Inferior parietal cortex (tissue), 1 donor: ENCODE measurements around the gene SCAMP1.

Source experiments
- DNase-seq: peaks from one replicate; pipeline ENCODE4 v3.0.0-alpha.2; 2016; ENCODE audit errors: extremely low spot score

The SCAMP1 gene

DNA sequence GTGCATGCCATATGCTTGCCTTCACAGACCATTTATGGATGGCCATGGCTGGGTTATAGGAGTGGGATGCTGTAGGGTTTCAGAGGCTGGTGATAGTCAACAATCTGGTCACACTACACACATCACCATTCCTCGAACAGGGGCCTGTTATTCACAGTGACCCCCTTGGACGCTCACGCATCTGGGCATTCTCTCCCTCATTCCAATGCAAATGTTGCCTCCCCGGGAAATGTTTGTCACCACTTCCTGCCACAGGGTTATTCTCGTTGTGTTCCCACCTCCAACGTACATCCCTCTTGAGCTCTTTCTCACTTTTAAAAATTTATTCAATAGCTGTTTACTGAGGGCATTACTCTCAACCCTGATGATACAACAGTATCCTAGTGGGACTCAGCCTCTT is 135.4 kb downstream of the SCAMP1 start:
- no peak for DNase-seq

DNA sequence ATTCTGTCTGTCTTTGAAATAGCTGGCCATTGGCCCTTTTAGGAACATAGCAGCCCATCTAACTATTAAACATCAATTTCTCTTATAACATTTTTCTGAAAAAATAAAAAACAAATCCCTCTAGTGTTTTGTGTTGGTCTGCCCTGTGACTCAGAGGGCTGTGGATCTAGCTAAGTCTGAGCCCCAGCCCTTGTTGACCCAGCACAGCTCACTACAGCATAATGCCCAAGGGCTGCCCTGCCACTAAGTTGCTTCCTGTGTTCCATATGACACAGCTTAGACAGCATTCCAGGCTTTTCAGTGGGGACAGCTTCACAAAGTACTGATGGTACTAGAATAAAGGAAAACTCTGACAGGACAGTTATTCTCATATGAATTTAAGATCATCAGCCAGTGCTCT is 136.0 kb downstream of the SCAMP1 start:
- no peak for DNase-seq

DNA sequence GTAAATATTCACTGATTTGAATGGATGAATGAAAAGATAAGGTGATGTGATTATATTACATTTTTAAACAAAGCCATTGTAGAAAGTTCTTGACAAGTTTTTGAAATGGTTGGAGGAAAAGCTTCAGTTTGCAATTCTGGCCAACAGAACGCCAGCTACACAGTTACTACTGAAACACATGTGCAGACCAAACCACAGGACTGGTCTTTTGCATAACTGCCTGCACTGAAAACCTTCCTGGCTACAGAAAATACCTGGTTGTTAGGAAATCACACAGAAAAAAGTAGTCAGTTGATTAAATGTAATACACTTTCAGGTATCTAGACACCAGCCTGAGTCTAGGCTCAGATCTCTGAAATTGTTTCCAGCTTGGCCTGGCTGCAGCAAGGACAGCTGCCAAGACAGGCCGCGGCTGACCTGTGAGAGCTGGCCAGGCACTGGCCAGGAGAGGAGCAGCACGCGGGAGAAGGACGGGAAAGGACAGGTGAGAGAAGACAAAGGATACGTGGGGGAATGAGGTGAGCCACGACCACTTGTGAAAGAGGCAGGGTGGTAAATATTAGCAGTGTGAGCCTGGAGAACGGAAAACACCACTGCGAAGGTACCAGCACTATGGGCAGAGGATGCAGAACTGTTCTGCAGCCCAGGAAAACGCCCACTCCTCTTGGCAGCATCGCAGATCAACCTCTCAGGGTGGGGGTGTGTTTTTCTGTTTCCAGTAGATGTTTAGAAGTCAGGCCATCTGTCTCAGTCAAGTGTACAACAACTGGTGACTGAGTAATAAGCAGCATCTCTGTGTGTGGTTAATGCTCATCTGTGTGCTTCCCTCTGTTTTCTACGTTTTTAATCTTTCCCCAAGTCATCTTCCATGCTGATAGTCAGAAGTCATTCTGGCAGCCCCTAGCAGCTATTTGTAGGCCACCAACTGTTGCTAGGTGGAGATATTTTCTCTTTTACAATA is 137.4 kb downstream of the SCAMP1 start:
- DNase-seq: no peak

DNA sequence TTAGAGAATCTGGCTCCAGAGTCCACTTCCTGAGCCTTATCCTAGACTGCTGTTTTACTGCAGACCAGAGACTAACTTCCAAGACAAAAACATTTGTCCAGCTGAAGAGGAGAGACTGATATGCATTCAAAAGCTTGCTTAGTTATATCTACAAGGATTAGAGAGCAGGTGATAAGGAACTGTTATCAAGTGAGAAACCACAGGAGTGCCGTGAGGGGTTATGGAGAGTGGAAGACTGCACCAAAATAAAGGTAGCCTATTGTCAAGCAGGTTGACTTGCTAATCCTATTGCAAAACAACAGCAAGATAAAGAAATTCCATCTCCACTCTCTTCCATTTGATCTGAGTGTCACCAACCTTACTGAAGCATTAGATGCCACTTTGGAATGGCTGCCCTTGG is 139.1 kb downstream of the SCAMP1 start:
- no peak for DNase-seq

DNA sequence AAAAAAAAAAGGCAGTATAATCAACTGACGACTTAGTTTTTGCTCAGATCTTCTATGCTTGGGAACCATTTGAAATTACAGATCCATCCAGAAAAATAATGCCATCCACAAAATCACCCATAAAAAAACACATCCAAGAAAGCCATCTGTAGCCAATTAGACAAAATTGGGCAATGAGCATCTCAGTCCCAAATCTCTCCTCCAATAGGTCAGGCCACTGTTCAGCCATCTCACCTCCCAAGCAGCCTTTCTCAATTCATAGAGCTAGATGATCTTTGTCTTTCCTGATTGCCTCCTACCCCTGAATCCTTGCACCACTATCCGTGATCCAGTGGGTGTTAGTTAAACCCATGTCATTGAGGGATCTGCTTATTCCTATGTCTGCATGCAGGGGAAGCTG is 139.6 kb downstream of the SCAMP1 start:
- DNase-seq: no peak

DNA sequence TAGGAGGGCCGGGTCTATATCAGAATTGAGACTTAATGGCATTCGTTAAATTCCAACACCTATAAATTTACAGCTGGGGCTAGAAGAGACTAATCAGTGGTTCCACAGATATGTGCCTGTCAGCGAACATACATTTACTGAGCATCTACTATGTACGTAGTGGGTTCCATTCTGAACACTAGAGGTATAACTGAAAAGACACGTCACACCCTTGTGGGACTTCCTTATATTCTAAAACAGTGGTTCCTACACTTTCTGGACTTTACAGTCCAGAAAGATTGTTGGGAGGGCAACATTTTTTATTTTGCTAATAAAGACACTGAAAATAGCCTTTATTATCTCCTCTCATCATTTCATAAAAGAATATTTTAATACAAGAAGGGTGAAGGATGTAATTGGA is 140.5 kb downstream of the SCAMP1 start:
- DNase-seq: no peak

DNA sequence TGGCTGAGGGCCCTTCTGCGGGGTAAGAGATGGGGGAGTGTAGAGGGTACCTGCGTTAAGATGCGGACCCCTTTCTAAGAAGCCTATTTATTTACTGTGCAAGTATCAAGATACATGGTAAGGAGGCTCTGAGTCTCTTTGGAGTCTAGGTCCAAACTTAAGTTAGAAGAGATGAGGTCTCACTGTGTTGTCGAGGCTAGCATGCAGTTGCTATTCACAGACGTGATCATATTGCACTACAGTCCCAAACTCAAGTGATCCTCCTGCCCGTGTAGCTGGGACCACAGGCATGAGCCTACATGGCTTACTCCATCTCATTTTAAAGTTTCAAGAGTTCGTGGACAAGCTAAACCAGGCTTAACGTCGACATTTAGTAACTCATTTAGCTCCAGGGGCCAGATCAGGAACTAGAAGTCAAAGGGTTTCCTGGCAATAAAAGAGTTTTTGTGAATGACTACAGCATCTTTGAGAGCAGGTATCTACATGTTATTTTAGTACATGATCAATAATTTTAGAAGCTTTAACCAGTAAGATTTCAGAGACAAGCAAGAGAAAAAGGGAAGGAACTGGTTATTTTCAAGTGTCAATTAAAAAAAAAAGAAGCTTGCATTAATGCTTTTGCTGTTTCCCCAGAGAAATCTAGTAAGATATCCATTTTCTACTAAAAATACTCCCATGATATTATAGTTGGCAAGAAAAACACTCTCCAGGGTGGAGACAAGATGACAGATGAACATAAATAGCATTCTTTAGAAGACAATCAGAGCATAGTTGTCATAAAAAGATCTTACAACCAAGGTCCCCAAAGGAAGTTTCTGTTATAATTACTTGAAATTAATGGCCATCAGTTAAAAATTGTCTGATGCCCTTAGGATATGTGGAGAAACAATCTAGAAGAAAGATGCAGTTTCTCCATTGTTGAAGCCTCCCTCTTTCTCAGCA is 141.3 kb downstream of the SCAMP1 start:
- no peak for DNase-seq

DNA sequence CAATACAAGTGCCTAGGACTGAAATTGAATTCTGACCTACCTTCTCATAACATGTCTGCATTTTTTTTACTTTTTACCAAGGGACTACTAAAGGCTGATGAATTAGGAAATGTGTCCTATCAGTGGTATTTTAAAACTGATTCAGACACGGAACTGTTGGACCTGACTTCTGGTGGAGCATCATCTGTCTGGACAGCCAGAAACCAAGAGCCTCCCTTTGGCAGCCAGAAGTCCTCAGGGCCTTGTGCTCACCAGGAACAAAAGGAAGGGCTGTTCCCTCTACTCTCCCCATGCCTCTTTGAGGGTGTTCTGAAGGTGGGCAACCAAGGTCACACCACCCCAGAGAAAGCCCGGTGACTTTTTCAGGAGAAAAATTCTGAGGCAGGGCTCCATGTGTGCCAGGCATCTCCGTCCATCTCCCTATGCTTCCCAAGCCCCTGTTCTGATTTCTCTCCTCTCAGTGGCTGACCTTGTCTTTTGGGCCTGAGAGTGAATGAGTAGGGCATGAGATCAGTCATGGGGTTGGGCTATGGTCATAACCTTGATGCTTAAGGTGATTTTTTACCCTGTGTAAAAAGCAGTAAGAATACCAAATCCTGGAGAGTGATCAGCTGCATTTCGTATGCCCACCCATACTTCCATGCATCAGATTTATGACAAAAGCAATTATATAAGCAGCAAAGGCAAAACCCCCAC is 143.7 kb downstream of the SCAMP1 start:
- DNase-seq: no peak

DNA sequence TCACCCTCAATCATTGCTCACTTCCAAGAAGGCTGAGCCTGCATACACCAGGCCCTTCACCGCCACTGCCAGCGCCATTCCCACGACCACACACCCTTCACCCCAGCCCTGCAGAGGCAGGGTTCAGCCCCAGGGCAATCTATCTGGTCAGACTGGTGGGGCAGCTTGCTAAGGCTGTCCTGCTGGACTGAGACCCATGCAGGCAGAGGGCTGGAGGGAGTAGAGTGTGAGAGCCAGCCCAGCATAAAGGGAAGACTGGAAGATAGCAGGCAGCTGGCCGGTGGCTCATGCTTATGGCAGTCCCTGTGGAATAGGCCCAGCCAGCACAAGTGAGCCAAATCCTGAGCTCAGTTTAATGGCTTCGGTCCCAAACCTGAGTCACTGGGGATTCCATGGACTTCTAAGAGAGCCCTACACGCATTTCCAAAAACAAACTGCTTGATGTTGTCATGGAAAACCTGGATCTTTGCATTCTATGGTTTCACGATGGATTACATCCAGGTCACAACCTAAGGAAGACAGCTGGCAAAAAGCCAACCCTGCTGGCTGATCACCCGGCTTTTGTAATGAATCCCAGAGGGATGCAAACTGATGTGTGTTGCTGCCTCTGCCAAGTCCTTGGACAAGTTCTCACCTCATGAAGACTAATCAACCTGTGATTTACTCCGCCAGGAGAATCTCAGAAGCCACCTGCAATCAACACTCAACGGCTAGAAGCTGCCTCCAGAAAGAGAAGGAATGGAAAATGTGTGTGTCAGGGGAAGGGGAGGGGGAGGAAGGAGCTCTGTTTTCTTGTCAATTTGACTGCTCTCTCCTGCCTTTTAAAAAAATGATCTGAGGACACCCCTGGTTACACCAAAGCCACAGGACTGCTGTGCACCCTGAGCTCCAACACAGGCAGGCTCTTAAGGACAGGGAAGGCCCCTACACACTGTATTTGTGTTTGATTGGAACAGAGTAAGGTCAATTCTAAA is 144.6 kb downstream of the SCAMP1 start:
- DNase-seq: peak; percentile 89

DNA sequence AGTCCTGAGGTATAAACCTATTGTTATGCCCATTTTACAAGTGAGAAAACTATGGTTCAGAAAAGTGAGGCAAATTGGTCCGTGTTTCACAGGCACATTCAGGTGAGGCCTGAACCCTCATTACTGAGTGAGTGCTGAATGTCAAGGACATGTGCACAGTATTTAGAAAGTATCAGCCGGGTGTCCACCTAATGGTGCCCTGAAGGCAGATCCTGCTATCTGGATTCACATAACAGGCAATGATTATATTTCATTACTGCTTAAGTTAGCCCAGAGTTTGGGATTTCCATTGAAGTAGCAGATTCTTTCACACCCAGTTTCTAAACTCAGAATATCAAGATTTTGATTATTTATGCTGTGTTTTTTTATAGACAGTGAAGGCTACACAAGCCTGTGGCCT is 145.4 kb downstream of the SCAMP1 start:
- DNase-seq: no peak

DNA sequence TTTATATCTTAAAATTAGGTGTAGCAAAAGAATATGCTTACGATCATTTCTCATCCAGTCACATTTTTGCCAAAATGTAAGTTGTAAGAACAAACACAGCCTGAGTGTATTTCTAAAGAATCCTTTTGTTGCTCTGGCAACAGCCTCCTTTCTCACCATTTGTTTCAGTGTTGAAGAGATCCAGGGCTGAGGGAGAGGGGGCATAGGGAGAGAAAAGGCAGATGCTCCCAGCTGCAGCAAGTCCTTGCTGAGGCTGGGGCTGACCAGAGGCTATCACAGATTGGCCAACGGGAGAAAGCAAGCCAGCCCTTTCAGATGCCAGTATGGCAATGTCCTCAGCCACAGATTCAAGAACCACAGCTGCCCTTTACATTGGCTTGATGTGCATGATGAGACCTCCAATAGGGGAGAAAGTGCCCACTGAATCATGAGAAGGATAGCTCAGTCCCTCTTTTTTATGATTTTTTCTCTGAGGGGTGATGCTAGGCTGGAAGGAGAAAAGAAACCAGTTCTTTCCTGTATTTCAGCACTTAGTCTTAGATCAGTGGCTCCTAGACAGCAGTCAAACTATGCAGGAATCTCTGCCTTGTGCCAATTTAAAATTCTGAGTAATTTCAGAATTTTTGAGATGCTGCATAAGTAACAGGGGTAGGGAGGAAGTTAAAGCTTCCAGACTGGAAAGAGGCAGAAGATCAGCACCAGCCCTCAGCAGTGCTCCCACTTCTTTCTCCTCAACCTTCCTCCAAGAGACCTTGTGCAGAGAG is 146.0 kb downstream of the SCAMP1 start:
- no peak for DNase-seq

DNA sequence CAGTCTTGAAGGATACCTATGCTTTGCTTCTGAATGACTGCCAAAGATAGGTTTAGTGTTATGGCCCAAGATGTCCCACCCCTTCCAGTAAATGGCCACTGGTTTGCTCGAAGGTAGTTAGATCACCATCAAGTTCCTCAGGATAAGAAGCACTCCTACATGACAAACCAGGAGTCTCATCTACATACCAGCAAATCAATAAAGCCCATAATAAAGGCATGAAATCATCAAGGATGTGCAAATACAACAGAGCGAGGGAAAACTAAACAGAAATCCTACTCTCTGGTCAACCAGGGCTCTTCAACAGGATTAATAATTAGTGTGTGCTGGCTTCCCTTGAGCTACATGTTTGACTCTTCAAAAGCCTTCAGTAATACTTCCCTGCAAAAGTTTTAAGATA is 147.1 kb downstream of the SCAMP1 start:
- DNase-seq: no peak

DNA sequence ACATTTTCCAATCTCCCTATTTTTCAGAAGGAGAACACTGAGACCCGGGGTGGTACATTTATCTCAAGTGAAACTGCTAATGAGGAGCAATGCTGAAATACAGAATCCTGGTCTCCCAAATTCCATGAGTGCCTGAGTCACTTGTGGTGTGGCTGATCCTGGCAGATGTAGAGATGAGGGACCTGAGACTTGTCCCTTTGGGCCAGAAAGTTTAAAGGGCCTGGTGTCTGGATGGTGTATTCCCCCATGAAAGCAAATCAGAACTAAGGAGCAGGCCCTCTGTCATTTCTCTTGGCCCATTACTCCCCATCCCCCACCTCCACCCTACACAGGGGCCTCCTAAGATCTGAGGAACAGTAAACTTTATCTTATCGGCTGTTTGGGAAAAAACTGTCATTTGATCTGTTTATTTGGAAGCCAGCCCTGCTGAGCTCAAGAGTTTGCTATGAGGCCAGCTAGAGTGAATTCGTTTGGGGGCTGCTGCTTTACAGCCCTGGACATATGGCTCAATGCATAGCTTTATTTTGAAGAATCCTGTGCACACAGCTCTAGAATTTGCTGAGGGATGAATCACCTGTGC is 147.9 kb downstream of the SCAMP1 start:
- DNase-seq: no peak

DNA sequence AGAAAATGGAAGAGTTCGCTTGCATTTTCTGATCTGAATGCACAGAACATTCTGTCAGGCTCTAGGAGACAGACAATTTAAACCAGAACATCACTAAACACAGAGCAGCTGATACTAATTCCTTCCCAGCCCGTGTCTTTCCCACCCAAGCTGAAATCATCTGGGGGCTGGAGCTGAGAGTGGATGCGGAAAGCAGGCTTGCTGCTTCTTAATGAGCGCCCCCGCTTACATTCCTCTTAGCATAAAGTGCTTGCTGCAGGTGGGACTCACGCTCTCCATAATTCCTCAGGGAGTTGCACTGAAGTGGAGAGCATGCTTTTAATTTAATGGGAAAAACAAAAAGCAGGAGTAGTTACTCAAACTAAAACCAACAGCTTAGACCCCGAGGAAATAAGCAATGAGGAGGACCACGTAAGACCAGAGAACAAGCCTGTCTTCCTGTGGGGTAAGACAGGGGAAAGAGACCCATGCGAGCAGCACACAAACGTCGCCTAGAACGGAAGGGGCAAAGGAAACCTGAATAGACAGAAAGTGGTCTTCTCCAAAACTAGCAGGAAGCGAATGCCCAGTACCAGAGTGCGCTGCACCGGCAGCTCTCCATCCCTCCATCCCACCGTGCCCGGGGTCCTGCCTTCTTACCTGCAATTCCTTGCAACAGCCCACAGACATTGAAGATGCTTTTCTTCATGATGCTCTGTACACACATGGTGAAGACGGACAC is 148.9 kb downstream of the SCAMP1 start:
- DNase-seq: no peak

DNA sequence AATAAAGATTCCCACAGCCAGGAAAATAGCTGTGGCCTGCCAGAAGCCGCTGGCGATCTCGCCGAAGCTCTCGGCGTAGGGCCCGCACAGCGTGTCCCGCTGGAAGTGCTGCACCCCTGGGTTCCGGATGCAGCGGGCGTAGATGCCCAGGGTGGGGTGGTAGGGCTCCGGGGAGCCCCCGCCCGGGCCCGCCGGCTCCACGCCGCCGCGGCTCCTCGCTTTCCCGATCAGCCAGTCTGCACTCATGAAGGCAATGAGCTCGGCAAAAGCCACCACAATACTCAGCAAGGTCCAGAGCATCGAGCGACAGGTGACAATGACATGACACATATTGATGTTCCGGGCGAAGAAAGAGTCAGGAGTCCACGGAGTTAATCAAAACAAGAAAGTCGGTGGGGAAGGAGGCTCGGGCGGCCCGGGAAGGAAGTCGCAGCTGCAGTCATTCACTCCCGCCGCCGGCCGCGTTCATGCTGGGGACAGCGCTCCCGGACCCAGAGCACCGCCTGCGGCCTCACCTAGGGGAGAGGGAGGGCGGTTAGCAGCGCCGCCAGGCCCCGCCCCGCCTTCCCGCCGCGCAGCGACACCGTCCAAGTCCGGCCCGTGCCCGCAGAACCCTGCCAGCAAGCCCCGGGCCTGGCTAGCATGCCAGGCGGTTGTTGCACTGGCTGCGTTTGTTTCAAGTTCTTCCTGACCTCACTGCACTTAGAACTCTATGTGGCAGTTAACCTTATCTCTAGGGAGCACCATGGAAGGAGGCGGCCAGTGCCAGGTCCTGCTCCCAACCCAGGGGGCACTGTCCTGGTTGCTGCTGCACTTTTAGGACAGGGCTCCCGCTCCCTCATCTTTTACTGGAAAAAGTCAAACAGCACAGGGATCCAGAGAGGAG is 149.7 kb downstream of the SCAMP1 start:
- DNase-seq: no peak

DNA sequence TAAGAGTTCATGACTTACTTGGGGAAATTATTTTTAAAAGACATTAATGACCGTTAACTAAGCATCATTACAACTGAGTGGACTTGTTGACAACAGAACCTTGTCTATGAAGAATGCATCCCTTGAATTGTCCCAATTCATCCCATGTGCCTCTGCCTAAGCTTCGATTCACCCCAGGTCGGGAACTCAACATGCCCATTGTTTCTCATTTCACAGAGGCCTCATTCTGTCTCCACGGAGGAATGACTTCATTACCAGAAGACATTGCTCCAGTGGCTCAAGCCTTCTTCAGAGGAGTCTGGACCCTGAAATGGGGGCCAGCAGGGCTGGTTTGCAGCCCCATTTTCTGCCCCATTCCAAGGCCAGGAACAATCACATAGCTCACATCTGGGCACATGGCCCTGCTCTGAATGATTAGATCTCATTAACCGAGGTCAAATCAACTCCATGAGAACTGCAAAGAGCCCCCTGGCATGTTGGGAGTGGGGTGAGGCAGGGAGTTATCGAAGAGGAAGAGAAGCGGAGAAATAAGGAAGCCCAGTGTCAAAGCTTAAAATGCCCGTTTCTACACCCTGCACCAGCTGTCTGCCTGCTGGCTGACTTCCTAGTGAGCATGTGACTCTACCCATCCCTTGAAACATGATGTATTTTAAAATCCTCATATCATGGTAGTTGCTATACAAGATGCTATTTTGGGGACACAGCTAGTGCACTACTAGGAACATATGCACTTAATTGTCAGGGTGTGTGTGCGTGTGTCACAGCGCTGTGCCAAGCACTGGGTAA is 150.9 kb downstream of the SCAMP1 start:
- DNase-seq: no peak

DNA sequence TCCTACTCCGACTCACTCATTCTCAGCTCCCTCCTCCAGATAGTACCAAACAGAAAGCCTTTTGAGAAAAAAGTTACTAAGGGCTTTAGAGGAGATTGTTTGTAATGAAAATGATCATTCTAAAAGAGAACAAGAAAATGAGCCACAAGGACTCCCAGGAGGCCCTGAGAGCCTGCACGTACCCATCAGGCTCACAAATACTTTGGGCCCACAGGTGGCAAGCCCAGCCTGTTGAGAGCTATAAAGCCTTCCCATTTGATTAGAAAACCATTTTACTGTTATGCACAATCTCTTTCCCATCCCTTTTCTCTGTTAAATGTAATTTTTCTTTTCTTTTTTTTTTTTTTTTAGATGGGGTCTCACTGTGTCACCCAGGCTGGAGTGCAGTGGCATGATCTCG is 152.0 kb downstream of the SCAMP1 start:
- DNase-seq: no peak
